HepG2 (cell line): Measurements from ENCODE around the gene MSANTD2. TPM values are rescaled to one million over a fixed set of nuclear protein-coding genes. Genes with fewer than 3 reads are reported as not detected.

Experiments used
- BORCS8-MEF2B ChIP-seq: sonication (generic); formaldehyde crosslinking; IDR thresholded peaks from 2 replicates; pipeline ENCODE4 v1.8.0; 2022; ENCODE audit warnings: mild to moderate bottlenecking, missing genetic modification reagents
- CCAR2 ChIP-seq: fragments of 200-400 bp; formaldehyde crosslinking; optimal IDR thresholded peaks from 2 replicates; pipeline ENCODE3; 2018; ENCODE audit warnings: low read depth, mild to moderate bottlenecking, low read length, moderate library complexity
- CTCF ChIP-seq: sonication (generic); formaldehyde crosslinking; IDR thresholded peaks from 2 replicates; pipeline ENCODE4 v1.5.0; 2020; ENCODE audit warnings: mild to moderate bottlenecking, missing genetic modification reagents, moderate library complexity
- GABPA ChIP-seq, 2 experiments: IDR thresholded peaks; 2 replicates each; pipeline ENCODE4 v1.6.1; 2011 to 2016; ENCODE audit warnings: low read depth in 2 of 2, low read length in 1 of 2, missing biosample characterization in 1 of 2, missing genetic modification characterization in 1 of 2
- HNRNPL ChIP-seq: fragments of 200-400 bp; formaldehyde crosslinking; IDR thresholded peaks from 2 replicates; pipeline ENCODE4 v1.6.1; 2017; ENCODE audit warnings: mild to moderate bottlenecking, low read depth, low read length
- KLF12 ChIP-seq: sonication (generic); formaldehyde crosslinking; IDR thresholded peaks from 2 replicates; pipeline ENCODE4 v1.4.0; 2020; ENCODE audit warnings: missing genetic modification reagents, borderline replicate concordance
- MAX ChIP-seq: IDR thresholded peaks from 2 replicates; pipeline ENCODE4 v1.6.1; 2012; ENCODE audit warnings: inconsistent platforms
- MED1 ChIP-seq: sonication (generic); formaldehyde crosslinking; IDR thresholded peaks from 2 replicates; pipeline ENCODE4 v1.4.0; 2020; ENCODE audit warnings: missing genetic modification reagents
- MEIS2 ChIP-seq: sonication (generic); formaldehyde crosslinking; IDR thresholded peaks from 2 replicates; pipeline ENCODE4 v1.9.0; 2021; ENCODE audit warnings: mild to moderate bottlenecking, missing genetic modification reagents
- PAXIP1 ChIP-seq: sonication (generic); formaldehyde crosslinking; conservative IDR thresholded peaks from 2 replicates; pipeline ENCODE4 v1.4.0; 2020; ENCODE audit warnings: mild to moderate bottlenecking, missing genetic modification reagents, moderate library complexity
- RARA ChIP-seq: IDR thresholded peaks from 2 replicates; pipeline ENCODE4 v1.6.1; 2016; ENCODE audit warnings: missing genetic modification reagents, missing compliant biosample characterization
- SIX4 ChIP-seq: sonication (generic); formaldehyde crosslinking; IDR thresholded peaks from 2 replicates; pipeline ENCODE4 v1.4.0; 2020; ENCODE audit warnings: missing genetic modification reagents
- SMARCC2 ChIP-seq: fragments of 450-650 bp; IDR thresholded peaks from 2 replicates; pipeline ENCODE4 v1.6.1; 2017; ENCODE audit warnings: antibody characterized with exemption, mild to moderate bottlenecking
- SMC3 ChIP-seq: IDR thresholded peaks from 2 replicates; pipeline ENCODE4 v1.6.1; 2011; ENCODE audit warnings: low read length, improper control_type of control experiment
- SP5 ChIP-seq: IDR thresholded peaks from 2 replicates; pipeline ENCODE4 v1.6.1; 2016; ENCODE audit warnings: low read depth, borderline replicate concordance
- ZFP36 ChIP-seq: fragments of 150-350 bp; IDR thresholded peaks from 2 replicates; pipeline ENCODE4 v1.6.1; 2018; ENCODE audit warnings: borderline replicate concordance, low read length, low read depth; ENCODE audit not compliant: partially characterized antibody
- ZNF251 ChIP-seq: sonication (generic); formaldehyde crosslinking; IDR thresholded peaks from 2 replicates; pipeline ENCODE4 v1.9.0; 2021; ENCODE audit warnings: mild to moderate bottlenecking, missing genetic modification reagents
- ZNF441 ChIP-seq: sonication (generic); formaldehyde crosslinking; IDR thresholded peaks from 2 replicates; pipeline ENCODE4 v1.7.0; 2021; ENCODE audit warnings: missing genetic modification reagents, borderline replicate concordance
- ZNF557 ChIP-seq: sonication (generic); formaldehyde crosslinking; IDR thresholded peaks from 2 replicates; pipeline ENCODE4 v1.4.0; 2020; ENCODE audit warnings: missing genetic modification reagents
- ZNF883 ChIP-seq: sonication (generic); formaldehyde crosslinking; IDR thresholded peaks from 2 replicates; pipeline ENCODE4 v1.5.1; 2020; ENCODE audit warnings: mild to moderate bottlenecking, missing genetic modification reagents; ENCODE audit errors: not compliant biosample characterization
- polyA plus RNA-seq, 8 experiments: library from polyadenylated mRNA; depleted of rRNA in 3 of 8; stranded (reverse) in 7 of 8; unstranded in 1 of 8; fragments of >200 nt; fragmentation: Illumina TruSeq in 4 of 8; extraction: Trizol in 4 of 8; gene quantifications; 2 replicates each; pipeline versions ENCODE4 v1.2.1 to v1.2.3, GENCODE V29; 2011 to 2016; ENCODE audit warnings: low read depth in 4 of 8, missing spikeins in 1 of 8, mixed read lengths in 1 of 8; ENCODE audit not compliant: insufficient read depth in 1 of 8
- total RNA-seq, 5 experiments: library from RNA; depleted of rRNA; stranded (reverse); fragments of >200 nt; fragmentation: Illumina TruSeq; extraction: Trizol; gene quantifications; 2 replicates each; pipeline ENCODE4 v1.2.3, GENCODE V29; 2016; ENCODE audit warnings: low read depth in 1 of 5
- TF ChIP-seq, protein P1 (sequence below): sonication (generic); formaldehyde crosslinking; IDR thresholded peaks from 2 replicates; pipeline ENCODE4 v1.4.0; 2020; ENCODE audit warnings: mild to moderate bottlenecking, missing genetic modification reagents
- TF ChIP-seq, protein P2 (sequence below): sonication (generic); formaldehyde crosslinking; IDR thresholded peaks from 2 replicates; pipeline ENCODE4 v1.5.0; 2020; ENCODE audit warnings: missing genetic modification reagents

MSANTD2 gene
- total and polyA plus RNA-seq, 2 of the 13 experiments (the other 11 are each of a cell fraction or from before 2014, with no cell fraction given), result 8.7 to 10.1 TPM

DNA sequence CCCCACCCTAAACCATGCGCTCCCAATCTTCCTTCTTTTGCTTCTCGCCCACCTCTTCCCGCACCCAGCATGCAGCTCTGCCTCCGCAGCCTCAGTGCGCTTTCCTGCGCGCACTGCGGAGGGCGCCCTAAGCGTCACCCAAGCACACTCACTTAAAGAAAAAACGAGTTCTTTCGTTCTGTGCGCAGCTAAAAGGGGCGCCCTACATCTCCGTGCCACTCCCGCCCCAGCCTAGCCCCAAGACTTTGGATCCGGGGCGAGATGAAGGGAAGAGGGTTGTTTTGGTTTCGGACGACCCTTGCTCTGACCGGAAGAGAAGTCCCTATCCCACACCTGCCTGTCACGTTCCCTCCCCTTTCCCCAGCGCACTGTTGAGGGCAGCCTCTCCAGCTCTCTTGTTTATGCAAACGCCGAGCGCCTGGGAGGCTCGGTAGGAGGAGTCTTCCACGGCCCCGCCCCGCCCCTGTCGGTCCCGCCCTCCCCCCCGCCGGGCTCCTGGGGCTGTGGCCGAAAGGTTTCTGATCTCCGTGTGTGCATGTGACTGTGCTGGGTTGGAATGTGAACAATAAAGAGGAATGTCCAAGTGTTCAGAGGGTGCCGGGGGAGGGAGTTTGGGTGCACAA lies 53.5 kb downstream of the MSANTD2 start (continued):
- TF ChIP-seq BORCS8-MEF2B (CRISPR knock-in tag) (no peak), SMC3 (no peak), ZNF441 (CRISPR knock-in tag) (no peak), ZNF251 (no peak), CCAR2 (no peak), SP5 (CRISPR knock-in tag) (peak; percentile 52), RARA (no peak), CTCF (CRISPR knock-in tag) (peak; percentile 81), MED1 (CRISPR knock-in tag) (peak; percentile 54), ZNF557 (0 out of 2 replicates have a peak, but pooled peaks have one; percentile 44), GABPA (IDR thresholded peaks at IDR 0.05; ENCODE audit: low read depth, low read length) (no peak), GABPA (CRISPR knock-in tag; IDR thresholded peaks at IDR 0.05; ENCODE audit: low read depth) (peak; percentile 51; the same call in 1 of the 2 replicates), SMARCC2 (no peak), HNRNPL (no peak), ZFP36 (no peak), ZNF883 (CRISPR knock-in tag) (peak; percentile 18), MAX (peak; percentile 73), PAXIP1 (CRISPR knock-in tag) (no peak; the same call in 1 of the 2 replicates), KLF12 (0 out of 2 replicates have a peak, but pooled peaks have one; percentile 53), MEIS2 (CRISPR knock-in tag) (peak; percentile 36; the same call in 1 of the 2 replicates), SIX4 (CRISPR knock-in tag) (no peak)
- TF ChIP-seq, protein P1, sequence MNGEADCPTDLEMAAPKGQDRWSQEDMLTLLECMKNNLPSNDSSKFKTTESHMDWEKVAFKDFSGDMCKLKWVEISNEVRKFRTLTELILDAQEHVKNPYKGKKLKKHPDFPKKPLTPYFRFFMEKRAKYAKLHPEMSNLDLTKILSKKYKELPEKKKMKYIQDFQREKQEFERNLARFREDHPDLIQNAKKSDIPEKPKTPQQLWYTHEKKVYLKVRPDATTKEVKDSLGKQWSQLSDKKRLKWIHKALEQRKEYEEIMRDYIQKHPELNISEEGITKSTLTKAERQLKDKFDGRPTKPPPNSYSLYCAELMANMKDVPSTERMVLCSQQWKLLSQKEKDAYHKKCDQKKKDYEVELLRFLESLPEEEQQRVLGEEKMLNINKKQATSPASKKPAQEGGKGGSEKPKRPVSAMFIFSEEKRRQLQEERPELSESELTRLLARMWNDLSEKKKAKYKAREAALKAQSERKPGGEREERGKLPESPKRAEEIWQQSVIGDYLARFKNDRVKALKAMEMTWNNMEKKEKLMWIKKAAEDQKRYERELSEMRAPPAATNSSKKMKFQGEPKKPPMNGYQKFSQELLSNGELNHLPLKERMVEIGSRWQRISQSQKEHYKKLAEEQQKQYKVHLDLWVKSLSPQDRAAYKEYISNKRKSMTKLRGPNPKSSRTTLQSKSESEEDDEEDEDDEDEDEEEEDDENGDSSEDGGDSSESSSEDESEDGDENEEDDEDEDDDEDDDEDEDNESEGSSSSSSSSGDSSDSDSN (CRISPR knock-in tag), result peak; percentile 42; the same call in 1 of the 2 replicates
- TF ChIP-seq, protein P2, sequence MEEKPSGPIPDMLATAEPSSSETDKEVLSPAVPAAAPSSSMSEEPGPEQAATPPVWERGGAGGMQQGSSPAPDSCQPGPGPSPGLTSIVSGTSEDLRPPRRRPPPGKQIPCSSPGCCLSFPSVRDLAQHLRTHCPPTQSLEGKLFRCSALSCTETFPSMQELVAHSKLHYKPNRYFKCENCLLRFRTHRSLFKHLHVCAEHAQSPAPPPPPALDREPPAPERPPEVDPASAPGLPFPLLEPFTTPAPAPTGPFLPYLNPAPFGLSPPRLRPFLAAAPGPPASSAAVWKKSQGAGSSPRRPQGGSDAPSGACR (CRISPR knock-in tag), result no peak
